ENCODE results near the gene OR52H1. TPM values are rescaled to one million over a fixed set of nuclear protein-coding genes. Genes with fewer than 3 reads are reported as not detected.

The OR52H1 gene
- total and polyA plus RNA-seq, 9 of the 15 experiments (the other 6 are each of a cell fraction or from before 2014, with no cell fraction given), result 0.15 TPM; not detected in 8

- no peak for TF ChIP-seq ZBTB40 (IDR thresholded peaks at IDR 0.05)
- no peak for TF ChIP-seq ZBTB40 (CRISPR knock-in tag; IDR thresholded peaks at IDR 0.05)
- TF ChIP-seq FOSL1 (tag; conservative IDR thresholded peaks at IDR 0.05), result peak; percentile 68
- TF ChIP-seq MAX (CRISPR knock-in tag; IDR thresholded peaks at IDR 0.05), result peak; percentile 34; the same call in 1 of the 2 replicates
- TF ChIP-seq PHB (CRISPR knock-in tag; IDR thresholded peaks at IDR 0.05), result no peak
- TF ChIP-seq TRIM24 (IDR thresholded peaks at IDR 0.05), result 0 out of 4 replicates have a peak, but pooled peaks of 1 of the 2 experiments have one; percentile 23
- 0 out of 2 replicates have a peak, but pooled peaks have one; percentile 46 for TF ChIP-seq JUN (IDR thresholded peaks at IDR 0.05; ENCODE audit: borderline replicate concordance, low read depth, low read length)
- TF ChIP-seq JUN (CRISPR knock-in tag; IDR thresholded peaks at IDR 0.05; ENCODE audit: borderline replicate concordance), result no peak
Measured at GRCh38 chr11:5522308-5522707, 26.0 kb downstream of the OR52H1 start (continued).
